Measurements from ENCODE around the gene THBS4. TPM values are rescaled to one million over a fixed set of nuclear protein-coding genes. Genes with fewer than 3 reads are reported as not detected.

Gene THBS4
- total RNA-seq, 2 donors from 2014 or later: 18.4 to 20.8 TPM

GRCh38 chr5:80125022-80125961, 90.1 kb downstream of the THBS4 start:
- DNase-seq (no peak), ATAC-seq (no peak)
- Histone ChIP-seq H3K36me3 (replicated peaks in 1 of 2; ENCODE audit: insufficient read depth in 1 of 2, low read depth in 2 of 2) (no peaks in the 10 kb centered on the region), H3K27ac (peak overlapping the region in 1 of 4 donors; percentile 52), H3K4me1 (no peaks in the 10 kb centered on the region), H3K27me3 (no peaks in the 10 kb centered on the region), H3K9me3 (no peaks in the 10 kb centered on the region), H3K4me3 (no peak overlapping the region)
- intact Hi-C loops (cut with DNase I): no loop called here
- no peak for TF ChIP-seq POLR2A (IDR thresholded peaks at IDR 0.05)
- no peak for TF ChIP-seq CTCF (IDR thresholded peaks at IDR 0.05)
- 81 to 83% methylated on average over 11 of the region's 11 CpGs for WGBS, 2 donors

DNA sequence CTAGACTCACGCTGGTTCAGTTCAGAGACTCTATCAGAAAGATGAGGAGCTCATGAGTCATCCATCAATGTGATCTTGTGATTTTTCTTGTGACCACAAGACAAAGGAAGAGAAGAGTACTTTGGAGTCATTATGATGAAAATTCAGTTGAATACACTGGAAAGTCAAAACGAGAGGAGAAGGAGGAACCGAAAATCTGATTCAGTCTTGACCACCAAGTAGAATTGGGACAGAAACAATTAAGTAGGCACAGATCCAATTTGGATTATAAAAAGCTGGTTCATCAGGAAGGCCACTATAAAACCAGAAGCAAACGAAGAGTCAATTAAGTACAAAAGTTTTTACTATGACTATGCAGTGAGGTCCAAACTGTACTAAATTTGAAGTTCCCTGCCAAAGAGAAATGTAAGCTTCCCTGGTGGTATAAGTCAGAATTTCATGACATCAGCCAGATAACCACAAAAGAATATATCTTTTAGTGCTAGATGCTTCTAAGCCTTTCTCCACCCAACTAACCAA, 90.9 kb downstream of the THBS4 start:
- no peak overlapping the region for H3K4me3 ChIP-seq
- peak overlapping the region in 1 of 4 donors; percentile 52 for H3K27ac ChIP-seq
- no peaks in the 10 kb centered on the region for H3K4me1 ChIP-seq
- H3K9me3 ChIP-seq: no peaks in the 10 kb centered on the region
- DNase-seq (peak in 1 of 4 donors; percentile 9), ATAC-seq (no peak)
- no peaks in the 10 kb centered on the region for H3K36me3 ChIP-seq (replicated peaks in 1 of 2; ENCODE audit: insufficient read depth in 1 of 2, low read depth in 2 of 2)
- intact Hi-C loops (cut with DNase I): no loop called here
- WGBS, 2 donors: 74 to 79% methylated on average over 4 of the region's 4 CpGs
- H3K27me3 ChIP-seq: no peaks in the 10 kb centered on the region
- TF ChIP-seq POLR2A (IDR thresholded peaks at IDR 0.05): no peak
- TF ChIP-seq CTCF (IDR thresholded peaks at IDR 0.05): no peak

DNA sequence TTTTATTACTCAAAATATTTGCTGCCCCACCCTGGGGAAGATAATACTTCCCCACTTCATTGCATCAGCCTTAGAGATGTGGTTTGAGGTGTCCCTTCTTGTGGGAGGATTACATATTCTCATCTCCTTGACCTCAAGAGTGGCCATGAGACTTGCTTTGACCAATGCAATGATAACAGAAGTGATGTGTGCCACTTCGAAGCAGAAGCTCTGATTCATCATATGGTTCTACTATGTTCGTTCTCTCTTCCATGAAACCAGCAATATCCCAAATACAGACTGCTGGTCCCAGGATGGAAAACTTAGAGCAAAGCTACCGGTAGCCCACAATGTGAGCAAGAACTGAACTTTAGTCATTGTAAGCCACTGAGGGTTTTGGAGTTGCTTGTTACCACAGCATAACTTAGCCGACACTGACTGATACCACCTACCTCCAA, 92.0 kb downstream of the THBS4 start:
- no peak overlapping the region for H3K4me3 ChIP-seq
- no peak for TF ChIP-seq POLR2A (IDR thresholded peaks at IDR 0.05)
- TF ChIP-seq CTCF (IDR thresholded peaks at IDR 0.05): no peak
- H3K27me3 ChIP-seq: no peaks in the 10 kb centered on the region
- DNase-seq: peak in 1 of 4 donors; percentile 49
- H3K9me3 ChIP-seq: no peaks in the 10 kb centered on the region
- no peak for ATAC-seq
- no peaks in the 10 kb centered on the region for H3K4me1 ChIP-seq
- 68 to 86% methylated on average over 4 of the region's 4 CpGs for WGBS, 2 donors
- intact Hi-C loops (cut with DNase I): no loop called here
- no peak overlapping the region for H3K27ac ChIP-seq
- H3K36me3 ChIP-seq (replicated peaks in 1 of 2; ENCODE audit: insufficient read depth in 1 of 2, low read depth in 2 of 2): no peaks in the 10 kb centered on the region

GRCh38 chr5:80128141-80128540, 93.0 kb downstream of the THBS4 start:
- TF ChIP-seq CTCF (IDR thresholded peaks at IDR 0.05) (no peak), POLR2A (IDR thresholded peaks at IDR 0.05) (no peak)
- ATAC-seq: no peak
- Histone ChIP-seq H3K27ac (no peak overlapping the region), H3K4me1 (no peaks in the 10 kb centered on the region), H3K27me3 (no peaks in the 10 kb centered on the region), H3K9me3 (no peaks in the 10 kb centered on the region), H3K36me3 (replicated peaks in 1 of 2; ENCODE audit: insufficient read depth in 1 of 2, low read depth in 2 of 2) (no peaks in the 10 kb centered on the region), H3K4me3 (no peak overlapping the region)
- DNase-seq: no peak
- WGBS, 2 donors: 70 to 71% methylated on average over 2 of the region's 2 CpGs
- intact Hi-C loops (cut with DNase I): no loop called here
